ENCODE measurements around the gene RFTN1.
"Not testable (repeated sequence)": the region's sequence is repeated elsewhere in the genome, so short reads cannot be mapped to it uniquely, and the experiment has no call there.

Gene RFTN1

GRCh38 chr3:16500093-16500492 lies 13.4 kb downstream of the RFTN1 start:
- TF ChIP-seq JUND (IDR thresholded peaks at IDR 0.05; ENCODE audit: low read depth) = no peak
- DNase-seq (ENCODE audit: low read depth in 1 of 2, low spot score in 1 of 2) = no peak
- in situ Hi-C loops (cut with HindIII; ENCODE audit: low pct_unique_long_range_greater_than_20kb, low sequenced_read_pairs) = no loop called here

GRCh38 chr3:16499351-16499750 lies 14.1 kb downstream of the RFTN1 start:
- TF ChIP-seq JUND (IDR thresholded peaks at IDR 0.05; ENCODE audit: low read depth) = no peak
- in situ Hi-C loops (cut with HindIII; ENCODE audit: low pct_unique_long_range_greater_than_20kb, low sequenced_read_pairs) = no loop called here
- DNase-seq (ENCODE audit: low read depth in 1 of 2, low spot score in 1 of 2) = no peak

- no peak for DNase-seq (ENCODE audit: low read depth in 1 of 2, low spot score in 1 of 2)
- in situ Hi-C loops (cut with HindIII; ENCODE audit: low pct_unique_long_range_greater_than_20kb, low sequenced_read_pairs) = no loop called here
- TF ChIP-seq JUND (IDR thresholded peaks at IDR 0.05; ENCODE audit: low read depth) = no peak
Measured at GRCh38 chr3:16498130-16498890, 15.2 kb downstream of the RFTN1 start.

- no peak for DNase-seq (ENCODE audit: low read depth in 1 of 2, low spot score in 1 of 2)
- no peak for TF ChIP-seq JUND (IDR thresholded peaks at IDR 0.05; ENCODE audit: low read depth)
- in situ Hi-C loops (cut with HindIII; ENCODE audit: low pct_unique_long_range_greater_than_20kb, low sequenced_read_pairs) = no loop called here
Measured at GRCh38 chr3:16496408-16497222, 16.9 kb downstream of the RFTN1 start.

- DNase-seq (ENCODE audit: low read depth in 1 of 2, low spot score in 1 of 2) = no peak
- in situ Hi-C loops (cut with HindIII; ENCODE audit: low pct_unique_long_range_greater_than_20kb, low sequenced_read_pairs) = no loop called here
- no peak for TF ChIP-seq JUND (IDR thresholded peaks at IDR 0.05; ENCODE audit: low read depth)
Measured at GRCh38 chr3:16496008-16496407, 17.5 kb downstream of the RFTN1 start.

DNA sequence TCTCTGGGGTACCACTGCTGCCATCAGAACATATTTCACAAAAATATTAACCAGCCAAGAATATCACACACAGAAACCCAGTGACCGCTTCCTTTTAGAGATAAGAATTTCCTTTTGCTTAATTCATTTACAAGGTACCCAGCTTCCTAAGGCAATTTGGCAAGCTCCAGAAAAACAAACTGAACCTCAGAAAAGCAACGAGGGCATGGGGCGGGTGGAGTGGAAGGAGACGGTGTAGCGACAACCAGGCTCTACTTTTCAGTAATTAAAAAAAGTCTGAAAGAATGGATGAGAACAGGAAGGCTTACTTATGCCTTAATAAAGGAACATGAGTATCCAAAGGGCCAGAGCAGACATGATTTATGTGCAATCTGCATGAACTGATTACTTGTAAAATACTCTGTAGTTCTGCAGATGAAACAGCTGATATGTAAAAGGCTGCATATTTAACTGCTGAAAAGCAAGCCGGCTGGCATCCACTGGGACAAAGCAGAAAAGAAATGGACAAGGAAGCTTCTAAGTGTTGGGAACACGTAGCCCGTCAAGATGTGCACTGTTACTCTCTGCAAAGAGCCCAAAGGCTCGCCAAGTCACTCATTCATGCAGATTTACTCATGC lies 18.6 kb downstream of the RFTN1 start:
- no peak for DNase-seq (ENCODE audit: low read depth in 1 of 2, low spot score in 1 of 2)
- no peak for TF ChIP-seq JUND (IDR thresholded peaks at IDR 0.05; ENCODE audit: low read depth)
- in situ Hi-C loops (cut with HindIII; ENCODE audit: low pct_unique_long_range_greater_than_20kb, low sequenced_read_pairs) = no loop called here

- DNase-seq (ENCODE audit: low read depth in 1 of 2, low spot score in 1 of 2) = no peak
- TF ChIP-seq JUND (IDR thresholded peaks at IDR 0.05; ENCODE audit: low read depth) = no peak
- in situ Hi-C loops (cut with HindIII; ENCODE audit: low pct_unique_long_range_greater_than_20kb, low sequenced_read_pairs) = no loop called here
Measured at GRCh38 chr3:16494094-16494493, 19.4 kb downstream of the RFTN1 start.

GRCh38 chr3:16490062-16490619 lies 23.4 kb downstream of the RFTN1 start:
- TF ChIP-seq JUND (IDR thresholded peaks at IDR 0.05; ENCODE audit: low read depth) = no peak
- in situ Hi-C loops (cut with HindIII; ENCODE audit: low pct_unique_long_range_greater_than_20kb, low sequenced_read_pairs) = no loop called here
- DNase-seq (ENCODE audit: low read depth in 1 of 2, low spot score in 1 of 2) = peak in 1 of 2 experiments; percentile 71

DNA sequence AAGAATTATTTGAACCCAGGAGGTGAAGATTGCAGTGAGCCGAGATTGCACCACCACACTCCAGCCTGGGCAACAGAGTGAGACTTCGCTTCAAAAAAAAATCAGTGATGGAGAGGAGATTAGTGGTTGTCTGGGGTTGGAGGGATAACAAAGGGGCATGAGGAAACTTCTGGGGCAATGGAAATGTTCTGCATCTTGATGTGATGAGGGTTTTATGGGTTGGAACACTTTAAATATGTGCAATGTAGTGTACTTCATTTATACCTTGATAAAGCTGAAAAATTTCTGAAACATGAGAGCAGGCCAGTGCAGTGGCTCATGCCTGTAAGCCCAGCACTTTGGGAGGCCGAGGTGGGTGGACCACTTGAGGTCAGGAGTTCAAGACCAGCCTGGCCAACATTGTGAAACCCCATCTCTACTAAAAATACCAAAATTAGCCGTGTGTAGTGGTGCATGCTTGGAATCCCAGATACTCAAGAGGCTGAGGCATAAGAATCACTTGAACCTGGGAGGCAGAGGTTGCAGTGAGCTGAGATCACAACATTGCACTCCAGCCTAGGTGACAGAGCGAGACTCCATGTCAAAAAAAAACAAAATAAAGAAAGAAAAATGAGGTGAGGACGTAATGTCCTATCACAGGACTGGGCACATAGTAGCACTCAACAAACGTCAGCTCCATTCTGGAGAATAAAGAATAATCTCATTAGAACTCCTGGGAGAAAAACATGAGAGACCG lies 24.0 kb downstream of the RFTN1 start:
- in situ Hi-C loops (cut with HindIII; ENCODE audit: low pct_unique_long_range_greater_than_20kb, low sequenced_read_pairs); DNase-seq (ENCODE audit: low read depth in 1 of 2, low spot score in 1 of 2): not testable (repeated sequence)

- no peak for TF ChIP-seq JUND (IDR thresholded peaks at IDR 0.05; ENCODE audit: low read depth)
- no peak for DNase-seq (ENCODE audit: low read depth in 1 of 2, low spot score in 1 of 2)
Measured at GRCh38 chr3:16488637-16489036, 24.9 kb downstream of the RFTN1 start.

DNA sequence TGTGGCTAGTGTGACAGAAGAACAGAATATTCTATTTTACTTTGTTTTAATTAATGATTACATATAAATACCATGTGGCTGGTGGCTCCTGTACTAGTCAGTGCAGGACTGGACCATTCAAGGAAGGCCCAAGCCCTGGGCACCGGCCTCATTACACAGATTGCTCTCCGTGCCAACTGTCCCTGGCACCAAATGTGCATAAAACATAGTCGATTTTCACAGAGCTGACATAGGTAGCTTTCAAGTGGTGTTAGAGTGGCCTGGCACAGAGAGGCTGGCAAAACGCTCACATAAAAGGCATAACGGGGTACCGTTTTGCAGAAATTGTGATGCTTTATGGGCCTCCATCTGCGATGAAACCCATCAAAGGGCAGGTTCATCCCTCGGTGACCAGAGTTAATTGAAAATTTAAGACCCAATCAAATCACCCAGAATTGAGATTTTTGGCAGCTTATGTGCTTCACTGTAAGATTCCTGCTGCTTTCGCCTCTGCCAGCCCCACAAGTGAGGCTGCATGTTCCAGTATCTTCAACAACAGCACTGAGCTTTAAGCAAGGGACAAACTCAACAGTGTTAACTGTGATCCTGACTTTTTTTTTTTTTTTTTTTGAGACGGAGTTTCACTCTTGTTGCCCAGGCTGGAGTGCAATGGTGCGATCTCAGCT lies 25.9 kb downstream of the RFTN1 start:
- DNase-seq (ENCODE audit: low read depth in 1 of 2, low spot score in 1 of 2) = no peak
- in situ Hi-C loops (cut with HindIII; ENCODE audit: low pct_unique_long_range_greater_than_20kb, low sequenced_read_pairs) = no loop called here
- no peak for TF ChIP-seq JUND (IDR thresholded peaks at IDR 0.05; ENCODE audit: low read depth)

More at GRCh38 chr3:16488637-16489036, 24.9 kb downstream of the RFTN1 start:
- in situ Hi-C loops (cut with HindIII; ENCODE audit: low pct_unique_long_range_greater_than_20kb, low sequenced_read_pairs) = no loop called here

Data from T47D (cell line).